IMR-90 (cell line): ENCODE measurements around the gene JAKMIP2. TPM values are rescaled to one million over a fixed set of nuclear protein-coding genes. Genes with fewer than 3 reads are reported as not detected.

Experiments
- ATAC-seq: fragments of 200-7000 bp; cut with Tn5 transposase; 2 replicates; pipeline ENCODE4 v1.9.1; 2020; ENCODE audit warnings: low read depth, mild to moderate bottlenecking, moderate library complexity
- BruUV-seq: library from RNA; stranded (reverse); fragments of 400-500 nt; replicated peaks from 2 replicates; lab custom pipeline; 2021; lab: Mats Ljungman, UMichigan
- CTCF ChIA-PET: fragments of 300-600 bp; formaldehyde crosslinking; extraction: SDS; loops from one replicate; lab custom pipeline; 2021; ENCODE audit warnings: antibody characterized with exemption; lab: Yijun Ruan, JAX
- POLR2A ChIA-PET: fragments of 300-600 bp; sonication (Branson Sonifier 250); formaldehyde crosslinking; loops from one replicate; lab custom pipeline; 2022; ENCODE audit warnings: antibody characterized with exemption; ENCODE audit not compliant: unreplicated experiment; lab: Charles Lee
- DNase-seq: peaks from one replicate; pipeline ENCODE4 v3.0.0; 2013
- H2AFZ ChIP-seq: replicated peaks from 2 replicates; pipeline ENCODE3; 2013; ENCODE audit warnings: low read length, mild to moderate bottlenecking; ENCODE audit not compliant: poor library complexity
- H2AK5ac ChIP-seq: 2 replicates; pipeline ENCODE4 v1.6.1; 2013; ENCODE audit warnings: low read depth, low read length, inconsistent platforms
- H2AK9ac ChIP-seq: replicated peaks from 2 replicates; pipeline ENCODE3; 2013; ENCODE audit warnings: mild to moderate bottlenecking, low read depth, low read length, moderate library complexity; ENCODE audit not compliant: poor library complexity
- H2BK120ac ChIP-seq: 2 replicates; pipeline ENCODE4 v1.6.1; 2013; ENCODE audit warnings: low read depth, low read length, inconsistent platforms
- H2BK15ac ChIP-seq: 3 replicates; pipeline ENCODE4 v1.6.1; 2013; ENCODE audit warnings: low read depth, low read length, inconsistent platforms
- H2BK20ac ChIP-seq: 2 replicates; pipeline ENCODE4 v1.6.1; 2013; ENCODE audit warnings: low read depth, mild to moderate bottlenecking, inconsistent platforms, low read length, moderate library complexity
- H2BK5ac ChIP-seq: 2 replicates; pipeline ENCODE4 v1.6.1; 2013; ENCODE audit warnings: mild to moderate bottlenecking, low read depth, low read length, inconsistent platforms; ENCODE audit not compliant: poor library complexity, severe bottlenecking
- H3K14ac ChIP-seq: replicated peaks from 2 replicates; pipeline ENCODE4 v1.6.1; 2013; ENCODE audit warnings: low read depth, low read length, inconsistent platforms
- H3K18ac ChIP-seq: 2 replicates; pipeline ENCODE4 v1.6.1; 2013; ENCODE audit warnings: low read depth, low read length, control low read depth
- H3K23ac ChIP-seq: 2 replicates; pipeline ENCODE4 v1.6.1; 2013; ENCODE audit warnings: low read depth, low read length, inconsistent platforms
- H3K27ac ChIP-seq: 2 replicates; pipeline ENCODE4 v1.5.1; 2013; ENCODE audit warnings: mild to moderate bottlenecking, control low read depth, low read length; ENCODE audit not compliant: insufficient read depth
- H3K27me3 ChIP-seq: 2 replicates; pipeline ENCODE4 v1.6.1; 2013; ENCODE audit warnings: low read length; ENCODE audit not compliant: control insufficient read depth, insufficient read depth
- H3K36me3 ChIP-seq: 2 replicates; pipeline ENCODE4 v1.6.1; 2013; ENCODE audit warnings: low read length, mixed read lengths; ENCODE audit not compliant: control insufficient read depth, insufficient read depth
- H3K4ac ChIP-seq: 2 replicates; pipeline ENCODE4 v1.6.1; 2013; ENCODE audit warnings: low read depth, low read length, inconsistent platforms
- H3K4me1 ChIP-seq: 2 replicates; pipeline ENCODE4 v1.6.1; 2013; ENCODE audit warnings: low read length, mixed read lengths; ENCODE audit not compliant: control insufficient read depth, insufficient read depth
- H3K4me2 ChIP-seq: 2 replicates; pipeline ENCODE4 v1.6.1; 2013; ENCODE audit warnings: low read depth, mild to moderate bottlenecking, control low read depth, low read length, moderate library complexity
- H3K4me3 ChIP-seq: 2 replicates; pipeline ENCODE4 v1.5.1; 2013; ENCODE audit warnings: low read depth, mild to moderate bottlenecking, control low read depth, low read length, moderate library complexity; ENCODE audit not compliant: insufficient read depth
- H3K56ac ChIP-seq: 2 replicates; pipeline ENCODE4 v1.6.1; 2013; ENCODE audit warnings: low read length, inconsistent platforms; ENCODE audit not compliant: insufficient read depth; ENCODE audit errors: extremely low read depth
- H3K79me1 ChIP-seq, 2 experiments: 2 replicates each; pipeline ENCODE4 v1.6.1; 2013; ENCODE audit warnings: low read length in 2 of 2, inconsistent platforms in 1 of 2, low read depth in 1 of 2
- H3K9ac ChIP-seq: 2 replicates; pipeline ENCODE4 v1.6.1; 2013; ENCODE audit warnings: low read depth, low read length, control low read depth
- H3K9me1 ChIP-seq: 2 replicates; pipeline ENCODE4 v1.6.1; 2013; ENCODE audit warnings: low read length, inconsistent platforms; ENCODE audit not compliant: insufficient read depth
- H3K9me3 ChIP-seq: 2 replicates; pipeline ENCODE4 v1.6.1; 2013; ENCODE audit warnings: low read length; ENCODE audit not compliant: control insufficient read depth, insufficient read depth
- H4K20me1 ChIP-seq: 2 replicates; pipeline ENCODE4 v1.6.1; 2013; ENCODE audit warnings: low read length, inconsistent platforms; ENCODE audit not compliant: insufficient read depth
- H4K5ac ChIP-seq: 2 replicates; pipeline ENCODE4 v1.6.1; 2013; ENCODE audit warnings: mild to moderate bottlenecking, low read depth, low read length, control low read depth
- H4K8ac ChIP-seq, 2 experiments: 2 replicates each; pipeline ENCODE4 v1.6.1; 2013; ENCODE audit warnings: low read depth in 2 of 2, low read length in 2 of 2, control low read depth in 1 of 2, inconsistent platforms in 1 of 2
- H4K91ac ChIP-seq: 2 replicates; pipeline ENCODE4 v1.6.1; 2013; ENCODE audit warnings: low read depth, low read length, inconsistent platforms; ENCODE audit not compliant: insufficient read depth
- BHLHE40 ChIP-seq: fragments of 150-350 bp; IDR thresholded peaks from 2 replicates; pipeline ENCODE4 v1.6.1; 2016; ENCODE audit warnings: mild to moderate bottlenecking, low read depth, low read length
- CEBPB ChIP-seq: IDR thresholded peaks from 2 replicates; pipeline ENCODE4 v1.6.1; 2012; ENCODE audit warnings: low read depth, low read length, improper control_type of control experiment
- CHD1 ChIP-seq: IDR thresholded peaks from 2 replicates; pipeline ENCODE4 v1.6.1; 2012; ENCODE audit warnings: low read depth, low read length, improper control_type of control experiment
- MAFK ChIP-seq: IDR thresholded peaks from 2 replicates; pipeline ENCODE4 v1.6.1; 2012; ENCODE audit warnings: low read depth, low read length, improper control_type of control experiment
- MAZ ChIP-seq: IDR thresholded peaks from 2 replicates; pipeline ENCODE4 v1.6.1; 2012; ENCODE audit warnings: low read depth, mild to moderate bottlenecking, low read length, improper control_type of control experiment, moderate library complexity, borderline replicate concordance
- MXI1 ChIP-seq: IDR thresholded peaks from 2 replicates; pipeline ENCODE4 v1.6.1; 2012; ENCODE audit warnings: low read depth, mild to moderate bottlenecking, low read length, moderate library complexity, borderline replicate concordance
- NFE2L2 ChIP-seq: fragments of 150-350 bp; IDR thresholded peaks from 2 replicates; pipeline ENCODE4 v1.6.1; 2016; ENCODE audit warnings: low read depth, mild to moderate bottlenecking, low read length
- POLR2A ChIP-seq: IDR thresholded peaks from 2 replicates; pipeline ENCODE4 v1.6.1; 2012; ENCODE audit warnings: mild to moderate bottlenecking, low read depth, low read length
- RAD21 ChIP-seq: IDR thresholded peaks from 2 replicates; pipeline ENCODE4 v1.6.1; 2012; ENCODE audit warnings: low read length, improper control_type of control experiment
- RCOR1 ChIP-seq: IDR thresholded peaks from 2 replicates; pipeline ENCODE4 v1.6.1; 2012; ENCODE audit warnings: mild to moderate bottlenecking, low read length, improper control_type of control experiment; ENCODE audit not compliant: insufficient replicate concordance
- RFX5 ChIP-seq: IDR thresholded peaks from 2 replicates; pipeline ENCODE4 v1.8.0; 2012; ENCODE audit warnings: low read depth, mild to moderate bottlenecking, low read length, moderate library complexity
- SMC3 ChIP-seq: fragments of 150-350 bp; IDR thresholded peaks from 2 replicates; pipeline ENCODE4 v1.6.1; 2016; ENCODE audit warnings: low read depth, mild to moderate bottlenecking, antibody characterized with exemption, low read length, moderate library complexity
- dilution Hi-C: fragments of 300-500 bp; cut with HindIII; formaldehyde crosslinking; loops from one replicate; pipeline ENCODE4 v1.14.3; 2018; ENCODE audit warnings: low sequenced_read_pairs; ENCODE audit not compliant: unreplicated experiment
- in situ Hi-C: fragments of 300-500 bp; cut with MboI; formaldehyde crosslinking; loops from 3 replicates; pipeline ENCODE4 v1.14.3; 2019; ENCODE audit warnings: low sequenced_read_pairs, inconsistent platforms, mixed read lengths
- intact Hi-C: fragments of 100-400 bp; cut with micrococcal nuclease; formaldehyde crosslinking; loops from 2 replicates; pipeline ENCODE4 v1.10.0; 2022
- polyA plus RNA-seq, 3 experiments: library from polyadenylated mRNA; depleted of rRNA; stranded (reverse); fragments of >200 nt; gene quantifications; 2 replicates each; pipeline ENCODE4 v1.2.3, GENCODE V29; 2012; ENCODE audit warnings: low replicate concordance in 1 of 3
- total RNA-seq: library from RNA; depleted of rRNA; stranded (reverse); fragments of >200 nt; gene quantifications from 2 replicates; pipeline ENCODE4 v1.2.3, GENCODE V29; 2012
- TF ChIP-seq, protein P1 (sequence below): conservative IDR thresholded peaks from 2 replicates; pipeline ENCODE4 v1.5.1; 2012; ENCODE audit warnings: mild to moderate bottlenecking, low read depth, low read length, improper control_type of control experiment
- TF ChIP-seq, protein P2 (sequence below): fragments of 150-350 bp; IDR thresholded peaks from 2 replicates; pipeline ENCODE4 v1.6.1; 2016; ENCODE audit warnings: low read depth, mild to moderate bottlenecking, low read length, moderate library complexity, borderline replicate concordance
- TF ChIP-seq, protein P3 (sequence below): fragments of 150-350 bp; IDR thresholded peaks from 2 replicates; pipeline ENCODE4 v1.6.1; 2017; ENCODE audit warnings: mild to moderate bottlenecking, antibody characterized with exemption, low read length, low read depth

Gene JAKMIP2
- total and polyA plus RNA-seq, 2 of the 4 experiments (the other 2 are of a cell fraction): under 0.01 TPM; not detected in 1

DNA sequence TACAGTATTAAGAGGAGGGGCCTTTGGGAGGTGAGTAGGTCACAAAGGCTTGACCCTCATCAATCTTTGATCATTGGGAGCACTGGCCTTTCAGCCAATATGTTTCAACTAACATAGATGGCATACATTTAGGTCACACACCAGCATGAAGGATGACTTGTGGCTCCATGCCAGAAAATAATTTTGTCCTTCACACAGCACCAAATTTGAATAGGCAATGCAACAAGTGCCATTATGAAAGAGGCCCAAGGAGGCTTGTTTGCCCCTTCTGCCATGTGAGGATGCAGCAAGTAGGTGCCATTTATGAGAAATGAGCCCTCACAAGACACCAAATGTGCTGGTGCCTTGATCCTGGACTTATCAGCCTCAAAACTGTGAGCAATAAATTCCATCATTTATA is 81.1 kb downstream of the JAKMIP2 start:
- Histone ChIP-seq H4K20me1 (no peaks in the 10 kb centered on the region), H3K79me1 (no peaks in the 10 kb centered on the region), H3K27me3 (no peaks in the 10 kb centered on the region), H2BK15ac (no peak overlapping the region), H3K4ac (no peak overlapping the region), H2BK5ac (no peak overlapping the region), H3K18ac (no peak overlapping the region), H2AK5ac (no peak overlapping the region), H3K4me3 (no peak overlapping the region), H3K14ac (no peak overlapping the region), H2AFZ (no peak overlapping the region), H3K9ac (no peak overlapping the region), H2AK9ac (no peak overlapping the region), H4K91ac (no peak overlapping the region), H2BK20ac (no peak overlapping the region), H2BK120ac (no peak overlapping the region), H3K56ac (no peak overlapping the region), H3K4me2 (no peak overlapping the region), H4K5ac (no peak overlapping the region), H3K27ac (no peak overlapping the region), H3K9me1 (no peaks in the 10 kb centered on the region), H4K8ac (no peak overlapping the region), H3K23ac (no peak overlapping the region), H3K9me3 (no peaks in the 10 kb centered on the region), H3K4me1 (no peaks in the 10 kb centered on the region), H3K36me3 (no peaks in the 10 kb centered on the region)
- DNase-seq (no peak), ATAC-seq (no peak)
- no TSS peak for BruUV-seq
- in situ Hi-C loops: no loop called here
- CTCF ChIA-PET: no interaction called here
- POLR2A ChIA-PET: no interaction called here
- TF ChIP-seq CEBPB (no peak), POLR2A (no peak), MXI1 (no peak), RAD21 (no peak), RFX5 (no peak), RCOR1 (no peak), CHD1 (no peak), SMC3 (no peak), NFE2L2 (no peak), BHLHE40 (no peak), MAFK (no peak), MAZ (no peak)
- TF ChIP-seq, protein P1, sequence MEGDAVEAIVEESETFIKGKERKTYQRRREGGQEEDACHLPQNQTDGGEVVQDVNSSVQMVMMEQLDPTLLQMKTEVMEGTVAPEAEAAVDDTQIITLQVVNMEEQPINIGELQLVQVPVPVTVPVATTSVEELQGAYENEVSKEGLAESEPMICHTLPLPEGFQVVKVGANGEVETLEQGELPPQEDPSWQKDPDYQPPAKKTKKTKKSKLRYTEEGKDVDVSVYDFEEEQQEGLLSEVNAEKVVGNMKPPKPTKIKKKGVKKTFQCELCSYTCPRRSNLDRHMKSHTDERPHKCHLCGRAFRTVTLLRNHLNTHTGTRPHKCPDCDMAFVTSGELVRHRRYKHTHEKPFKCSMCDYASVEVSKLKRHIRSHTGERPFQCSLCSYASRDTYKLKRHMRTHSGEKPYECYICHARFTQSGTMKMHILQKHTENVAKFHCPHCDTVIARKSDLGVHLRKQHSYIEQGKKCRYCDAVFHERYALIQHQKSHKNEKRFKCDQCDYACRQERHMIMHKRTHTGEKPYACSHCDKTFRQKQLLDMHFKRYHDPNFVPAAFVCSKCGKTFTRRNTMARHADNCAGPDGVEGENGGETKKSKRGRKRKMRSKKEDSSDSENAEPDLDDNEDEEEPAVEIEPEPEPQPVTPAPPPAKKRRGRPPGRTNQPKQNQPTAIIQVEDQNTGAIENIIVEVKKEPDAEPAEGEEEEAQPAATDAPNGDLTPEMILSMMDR: no peak
- TF ChIP-seq, protein P2, sequence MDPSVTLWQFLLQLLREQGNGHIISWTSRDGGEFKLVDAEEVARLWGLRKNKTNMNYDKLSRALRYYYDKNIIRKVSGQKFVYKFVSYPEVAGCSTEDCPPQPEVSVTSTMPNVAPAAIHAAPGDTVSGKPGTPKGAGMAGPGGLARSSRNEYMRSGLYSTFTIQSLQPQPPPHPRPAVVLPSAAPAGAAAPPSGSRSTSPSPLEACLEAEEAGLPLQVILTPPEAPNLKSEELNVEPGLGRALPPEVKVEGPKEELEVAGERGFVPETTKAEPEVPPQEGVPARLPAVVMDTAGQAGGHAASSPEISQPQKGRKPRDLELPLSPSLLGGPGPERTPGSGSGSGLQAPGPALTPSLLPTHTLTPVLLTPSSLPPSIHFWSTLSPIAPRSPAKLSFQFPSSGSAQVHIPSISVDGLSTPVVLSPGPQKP: no peak
- TF ChIP-seq, protein P3, sequence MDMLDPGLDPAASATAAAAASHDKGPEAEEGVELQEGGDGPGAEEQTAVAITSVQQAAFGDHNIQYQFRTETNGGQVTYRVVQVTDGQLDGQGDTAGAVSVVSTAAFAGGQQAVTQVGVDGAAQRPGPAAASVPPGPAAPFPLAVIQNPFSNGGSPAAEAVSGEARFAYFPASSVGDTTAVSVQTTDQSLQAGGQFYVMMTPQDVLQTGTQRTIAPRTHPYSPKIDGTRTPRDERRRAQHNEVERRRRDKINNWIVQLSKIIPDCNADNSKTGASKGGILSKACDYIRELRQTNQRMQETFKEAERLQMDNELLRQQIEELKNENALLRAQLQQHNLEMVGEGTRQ: no peak
- intact Hi-C loops: no loop called here
- dilution Hi-C loops: no loop called here
